HG03095 (cell line): Measurements from ENCODE around the gene INAFM2.

Experiments used
- ATAC-seq: cut with Tn5 transposase; IDR thresholded peaks from one replicate; pipeline ENCODE4 v1.9.1; 2021; ENCODE audit warnings: moderate library complexity; ENCODE audit not compliant: unreplicated experiment

The INAFM2 gene

DNA sequence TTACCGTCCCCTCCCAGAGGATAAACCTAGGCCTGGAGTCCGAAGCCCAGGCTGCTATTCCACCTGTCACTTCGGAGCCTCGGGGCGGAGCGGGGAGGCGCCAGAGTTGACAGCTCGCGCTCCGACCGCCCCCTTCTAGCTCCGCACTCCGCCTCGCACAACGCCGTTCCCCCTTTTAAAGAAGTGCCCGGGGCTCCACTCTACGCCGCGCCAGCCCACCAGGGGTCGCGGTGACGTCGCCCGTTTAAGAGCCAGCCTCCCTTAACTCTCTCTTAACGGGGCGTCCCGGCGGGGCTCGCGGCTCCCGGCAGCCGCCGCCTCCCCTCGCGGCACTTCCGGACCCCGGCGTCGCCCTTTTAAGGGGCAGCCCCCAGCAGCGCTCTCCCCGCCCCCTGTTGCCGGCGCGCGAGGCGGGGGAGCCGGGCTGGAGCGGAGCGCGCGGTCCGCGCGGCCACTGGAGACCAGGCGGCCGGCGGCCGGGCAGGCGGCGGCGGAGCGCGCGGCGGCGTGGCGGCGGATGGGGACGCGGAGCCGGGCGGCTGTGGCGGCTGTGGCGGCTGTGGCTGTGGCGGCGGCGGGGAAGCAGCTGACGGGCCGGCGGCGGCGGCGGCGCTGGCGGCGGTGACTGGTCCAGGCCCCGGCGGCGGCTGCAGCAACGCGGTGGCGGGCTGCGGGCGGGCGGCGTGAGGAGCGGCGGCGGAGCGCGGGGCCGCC is at the start of gene INAFM2:
INAFM2 (plus strand) TSS at position 454 of the 714 bp plus-strand sequence. CDS start 364 bp downstream, outside the sequence.
- peak; percentile 78 for ATAC-seq

DNA sequence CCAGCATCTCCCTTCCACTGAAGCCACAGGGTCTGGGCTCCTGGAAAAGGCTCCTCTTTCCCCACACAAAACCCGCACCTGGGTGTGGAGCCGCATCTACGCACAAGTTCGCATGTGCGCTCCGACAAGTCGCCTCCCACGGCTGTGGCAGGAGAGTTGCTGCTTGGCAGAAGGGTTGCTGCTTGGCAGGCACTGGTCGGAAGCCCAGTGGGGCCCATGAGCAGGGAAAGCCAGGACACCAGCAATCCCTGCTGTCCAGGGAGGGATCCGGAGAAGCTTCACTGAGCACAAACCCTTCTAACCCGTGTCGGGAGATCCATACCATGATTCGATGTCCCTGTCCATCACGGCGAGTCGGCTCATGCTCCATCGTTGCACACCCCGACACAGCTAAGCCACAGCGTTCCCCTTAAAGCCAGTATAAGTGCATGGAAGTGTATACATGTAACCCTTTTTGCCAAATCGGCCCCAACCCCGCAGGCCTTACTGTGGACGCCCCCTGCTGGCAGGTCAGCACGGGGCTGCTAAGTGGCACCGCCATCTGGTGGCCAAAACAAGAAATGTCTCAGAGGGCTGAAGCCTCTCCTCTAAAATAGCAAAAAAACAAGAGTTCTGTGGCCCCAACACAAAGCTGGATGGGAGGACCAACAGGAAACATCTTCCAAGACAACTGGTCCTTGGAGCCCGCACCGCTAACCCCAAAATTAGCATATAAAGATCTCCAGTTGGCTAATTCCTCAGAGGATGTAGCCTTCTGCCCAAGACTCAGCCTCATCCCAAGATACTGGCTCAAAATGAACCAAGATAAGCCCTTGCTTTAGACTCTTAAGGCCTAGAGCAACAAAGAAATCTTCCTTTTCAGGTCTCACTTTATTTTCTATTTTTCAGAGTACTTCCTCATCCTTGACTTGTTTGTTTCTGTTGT is 48.9 kb upstream of the INAFM2 start:
- ATAC-seq, result no peak

DNA sequence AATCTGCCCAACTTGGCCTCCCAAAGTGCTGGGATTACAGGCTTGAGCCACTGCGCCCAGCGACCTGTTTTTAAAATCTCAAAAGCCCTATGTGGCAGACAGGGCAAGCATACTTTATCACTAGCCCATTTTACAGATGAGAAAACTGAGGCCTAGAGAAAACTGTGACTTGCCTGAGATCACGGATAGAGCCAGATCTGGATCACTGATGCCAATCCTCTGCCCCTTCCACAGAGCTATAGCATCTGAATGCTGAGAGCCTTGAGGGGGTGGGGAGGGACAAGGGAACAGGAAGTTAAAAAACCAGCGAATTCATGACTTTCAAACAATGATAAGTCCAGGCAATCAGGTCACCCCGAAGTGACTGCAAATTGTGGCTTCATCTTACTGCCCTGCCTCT is 48.0 kb upstream of the INAFM2 start:
- no peak for ATAC-seq

DNA sequence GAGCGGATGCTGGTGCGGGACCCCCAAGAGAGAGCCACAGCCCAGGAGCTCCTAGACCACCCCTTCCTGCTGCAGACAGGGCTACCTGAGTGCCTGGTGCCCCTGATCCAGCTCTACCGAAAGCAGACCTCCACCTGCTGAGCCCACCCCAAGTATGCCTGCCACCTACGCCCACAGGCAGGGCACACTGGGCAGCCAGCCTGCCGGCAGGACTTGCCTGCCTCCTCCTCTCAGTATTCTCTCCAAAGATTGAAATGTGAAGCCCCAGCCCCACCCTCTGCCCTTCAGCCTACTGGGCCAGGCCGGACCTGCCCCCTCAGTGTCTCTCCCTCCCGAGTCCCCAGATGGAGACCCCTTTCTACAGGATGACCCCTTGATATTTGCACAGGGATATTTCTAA is 47.5 kb upstream of the INAFM2 start:
- no peak for ATAC-seq

DNA sequence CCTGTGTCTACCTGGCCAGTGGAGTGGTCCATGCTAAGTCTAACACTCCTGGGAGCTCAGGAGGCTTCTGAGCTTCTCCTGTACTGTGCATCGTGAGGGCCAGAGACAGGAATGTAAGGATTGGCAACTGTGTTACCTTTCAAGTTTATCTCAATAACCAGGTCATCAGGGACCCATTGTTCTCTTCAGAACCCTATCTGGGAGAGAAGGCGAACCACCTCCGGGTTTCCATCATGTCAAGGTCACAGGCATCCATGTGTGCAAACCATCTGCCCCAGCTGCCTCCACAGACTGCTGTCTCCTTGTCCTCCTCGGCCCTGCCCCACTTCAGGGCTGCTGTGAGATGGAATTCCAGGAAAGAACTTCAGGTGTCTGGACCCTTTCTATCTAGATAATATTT is 46.6 kb upstream of the INAFM2 start:
- no peak for ATAC-seq

DNA sequence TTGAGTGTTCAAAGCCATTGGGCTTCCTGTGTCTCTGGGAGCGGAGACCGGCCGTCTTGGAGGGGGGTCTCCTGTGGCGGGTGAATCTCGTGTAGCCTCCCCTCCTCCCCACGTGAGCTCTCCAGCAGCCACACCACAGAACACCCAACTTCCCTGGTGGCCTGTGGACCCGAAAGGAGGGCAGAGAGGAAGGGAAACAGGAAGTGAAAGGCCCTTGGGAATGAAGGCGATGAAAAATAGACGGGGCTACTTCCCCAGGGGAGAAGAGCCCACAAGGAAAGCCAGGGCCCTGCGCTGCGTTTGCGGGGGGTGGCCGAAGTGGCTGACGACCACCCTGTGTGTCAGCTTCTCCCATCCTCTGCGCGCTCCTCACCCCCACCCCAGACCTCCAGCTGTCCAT is 46.0 kb upstream of the INAFM2 start:
- ATAC-seq, result no peak

- no peak for ATAC-seq
Observed at GRCh38 chr15:40278026-40278425, 45.5 kb upstream of the INAFM2 start.

DNA sequence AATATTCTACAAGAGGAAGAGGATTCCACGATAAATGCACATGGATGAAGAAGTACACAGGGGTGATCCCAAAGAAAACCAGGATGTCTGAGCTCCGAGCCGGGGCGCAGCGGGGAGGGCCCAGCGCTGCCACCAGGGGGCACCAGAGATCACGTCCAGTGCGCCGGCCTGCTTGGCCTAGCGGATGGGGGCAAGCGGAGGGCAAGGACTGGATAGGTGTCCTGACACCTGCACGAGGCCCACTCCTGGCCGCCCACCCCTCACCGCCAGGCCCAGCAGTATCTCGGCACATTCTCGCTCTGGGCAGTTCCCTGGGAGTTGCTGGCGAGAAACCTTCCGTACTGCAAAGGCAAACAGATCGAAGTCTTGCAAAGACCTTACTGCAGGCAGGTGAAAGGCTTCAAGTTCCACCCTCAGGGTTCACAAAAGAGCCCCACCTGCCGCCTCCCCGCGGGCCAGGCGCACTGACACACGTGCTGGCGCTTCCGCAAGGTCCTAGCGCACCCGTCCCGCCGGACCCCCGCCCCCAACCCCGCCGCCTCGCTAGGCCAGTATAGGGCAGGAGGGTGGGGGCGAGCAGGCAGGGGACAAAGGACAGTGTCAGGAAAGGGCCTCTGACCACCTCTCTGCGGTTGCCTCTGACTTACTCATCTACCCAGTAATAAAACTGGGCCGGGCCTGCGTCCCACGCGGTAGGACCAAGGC is 43.9 kb upstream of the INAFM2 start:
- no peak for ATAC-seq

DNA sequence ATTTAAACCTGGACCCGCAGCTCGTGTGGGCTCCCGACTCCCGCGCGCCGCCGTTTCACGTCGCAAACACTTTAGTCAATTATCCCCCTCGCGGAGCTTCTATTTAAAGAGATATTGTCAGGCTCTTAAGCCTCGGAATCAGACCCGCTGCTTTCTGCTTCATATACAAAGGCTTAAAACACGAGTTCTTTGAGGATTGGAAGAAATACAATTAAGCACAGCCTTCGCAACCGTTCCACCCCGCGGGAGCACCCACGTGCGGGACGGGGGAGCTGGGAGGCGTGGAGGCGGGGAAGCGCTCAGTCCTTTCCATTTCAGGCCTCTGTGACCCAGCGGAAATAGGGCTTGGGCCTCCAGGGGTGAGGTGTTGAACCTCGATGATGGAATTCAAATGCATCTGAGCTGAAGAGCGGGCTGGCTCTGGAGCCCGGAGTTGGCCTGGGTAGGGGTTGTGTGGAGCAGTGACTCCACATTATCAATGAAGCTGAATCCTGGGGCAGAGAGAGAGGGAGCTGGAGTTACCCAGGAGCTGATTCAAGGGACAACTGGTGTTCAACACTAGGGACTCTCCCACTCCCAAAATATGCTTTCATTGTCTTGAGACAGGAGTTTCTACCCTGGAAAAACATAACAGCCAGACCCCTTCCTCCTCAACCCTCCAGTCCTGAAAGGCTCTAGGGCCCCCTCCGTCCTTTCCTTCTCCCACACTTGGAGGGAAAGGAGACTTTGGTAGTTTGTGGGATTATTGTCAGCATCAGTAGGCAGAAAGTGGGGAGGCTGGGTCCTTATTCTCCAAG is 43.0 kb upstream of the INAFM2 start:
- ATAC-seq, result no peak

GRCh38 chr15:40281057-40281800 is 42.3 kb upstream of the INAFM2 start:
- no peak for ATAC-seq

- ATAC-seq, result no peak
Observed at GRCh38 chr15:40281801-40282146, 41.7 kb upstream of the INAFM2 start.

DNA sequence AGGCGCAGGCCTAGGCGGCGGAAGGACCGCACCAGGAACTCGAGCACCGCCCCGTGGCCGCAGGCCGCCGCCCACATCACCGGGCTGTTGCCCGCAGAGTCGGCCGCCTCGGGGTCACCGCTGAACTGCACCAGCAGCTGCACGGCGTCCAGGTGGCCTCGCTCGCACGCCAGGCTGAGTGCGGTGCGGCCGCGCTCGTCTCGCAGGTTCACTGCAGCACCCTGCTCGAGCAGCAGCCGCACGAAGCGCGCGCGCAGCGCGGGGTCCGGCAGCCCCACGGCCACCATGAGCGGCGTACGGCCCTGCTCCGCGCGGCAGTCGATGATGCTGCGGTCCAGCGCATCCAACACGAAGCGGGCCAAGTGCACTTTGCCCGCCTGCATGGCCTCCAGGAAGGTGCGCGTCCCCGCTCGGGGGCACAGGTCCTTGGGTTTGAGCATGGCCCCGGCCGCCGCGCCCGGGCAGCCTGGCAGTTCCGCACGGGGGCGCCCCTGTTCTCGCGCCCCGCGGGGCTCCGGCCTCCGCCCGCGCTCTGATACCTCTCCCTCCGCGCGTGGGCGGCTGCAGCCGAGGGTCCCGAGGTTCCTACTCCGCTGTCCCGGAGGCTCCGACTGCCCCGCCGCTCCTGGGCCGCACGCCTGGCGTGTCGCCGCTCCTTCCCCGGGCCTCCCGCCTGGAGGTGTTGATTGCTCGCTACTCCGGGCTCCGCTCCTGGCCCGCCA is 41.2 kb upstream of the INAFM2 start:
- peak; percentile 44 for ATAC-seq

DNA sequence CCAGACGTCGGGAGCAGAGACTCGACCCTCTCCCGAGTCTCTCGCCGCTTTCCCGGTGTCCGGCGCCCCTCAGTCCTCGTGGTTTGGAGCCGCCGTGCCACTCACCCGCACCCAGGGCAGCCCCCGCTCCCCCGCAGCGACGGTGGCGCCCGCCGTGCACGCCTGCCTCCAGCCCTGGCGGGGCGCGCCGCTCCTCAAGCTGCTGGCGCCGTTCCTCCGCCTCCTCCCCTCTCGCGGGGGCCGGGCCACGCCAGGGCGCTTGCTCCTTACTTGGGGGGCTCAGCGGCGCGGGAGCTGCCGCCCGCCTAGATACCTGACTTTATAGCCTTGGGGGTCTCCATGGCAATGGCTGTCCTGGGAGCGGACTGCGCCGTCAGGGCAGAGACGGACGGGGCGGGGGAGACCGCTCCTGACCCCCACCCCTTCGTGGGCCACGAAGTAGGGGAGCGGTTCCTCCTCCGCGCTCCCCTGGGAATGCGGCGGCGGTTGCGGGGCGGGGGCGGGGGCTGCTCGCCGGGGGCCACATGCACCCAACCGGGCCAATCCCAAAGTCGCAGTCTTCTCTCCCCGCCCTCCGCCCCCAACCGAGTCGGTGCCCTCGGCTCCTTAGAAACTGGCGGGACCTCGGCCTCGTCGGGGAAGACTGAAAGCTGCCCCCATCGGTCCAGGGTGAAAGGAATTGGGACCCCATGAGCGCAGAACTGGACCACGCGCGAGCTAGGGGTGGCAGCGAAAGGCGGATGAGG is 40.5 kb upstream of the INAFM2 start, which contains the start of gene ANKRD63:
ANKRD63 (minus strand) TSS at position 196 of the 746 bp plus-strand sequence. CDS start 478 bp downstream, outside the sequence.
- peak; percentile 10 for ATAC-seq

- no peak for ATAC-seq
Observed at GRCh38 chr15:40283615-40284300, 39.7 kb upstream of the INAFM2 start.

DNA sequence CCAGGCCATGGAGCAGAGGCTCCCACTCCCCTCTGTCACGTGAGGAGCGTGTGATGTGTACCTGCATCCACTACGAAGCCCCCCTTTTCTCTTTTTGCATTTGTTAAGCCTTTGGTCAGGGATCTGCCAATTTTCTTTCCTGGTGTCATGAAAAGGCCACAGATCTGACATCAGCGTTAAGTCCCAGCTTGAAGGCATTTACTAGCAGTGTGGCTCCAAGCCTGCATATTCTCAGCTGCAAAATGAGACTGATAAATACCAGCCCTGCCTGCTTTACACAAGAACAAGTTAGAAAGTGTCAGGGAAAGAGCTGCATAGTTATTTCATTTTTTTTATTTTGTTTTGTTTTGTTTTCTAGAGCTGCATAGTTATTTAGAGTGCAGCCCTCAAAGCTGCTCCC is 38.3 kb upstream of the INAFM2 start:
- no peak for ATAC-seq

DNA sequence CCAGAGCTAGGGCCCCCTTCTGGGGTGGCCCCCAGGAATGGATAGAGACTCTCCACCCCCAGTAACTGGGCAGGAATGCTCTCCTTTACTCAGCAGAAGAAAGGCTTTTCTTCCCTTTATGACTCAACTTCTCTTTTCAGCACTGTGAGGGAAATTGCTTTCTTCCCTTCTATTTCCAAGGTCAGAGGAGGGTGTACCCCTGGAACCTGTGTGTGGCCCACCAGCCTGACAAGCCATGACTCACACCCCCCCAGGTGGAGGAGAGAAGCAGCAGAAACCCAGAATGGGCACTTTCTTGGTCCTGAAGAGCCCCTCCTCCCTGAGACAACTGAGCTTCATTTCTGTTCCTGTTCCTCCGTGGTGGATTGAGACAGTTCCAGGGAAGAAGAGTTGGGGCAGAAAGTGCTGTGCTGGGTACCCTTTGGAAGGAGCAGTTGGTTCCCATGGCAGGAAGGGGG is 37.9 kb upstream of the INAFM2 start:
- ATAC-seq, result no peak

DNA sequence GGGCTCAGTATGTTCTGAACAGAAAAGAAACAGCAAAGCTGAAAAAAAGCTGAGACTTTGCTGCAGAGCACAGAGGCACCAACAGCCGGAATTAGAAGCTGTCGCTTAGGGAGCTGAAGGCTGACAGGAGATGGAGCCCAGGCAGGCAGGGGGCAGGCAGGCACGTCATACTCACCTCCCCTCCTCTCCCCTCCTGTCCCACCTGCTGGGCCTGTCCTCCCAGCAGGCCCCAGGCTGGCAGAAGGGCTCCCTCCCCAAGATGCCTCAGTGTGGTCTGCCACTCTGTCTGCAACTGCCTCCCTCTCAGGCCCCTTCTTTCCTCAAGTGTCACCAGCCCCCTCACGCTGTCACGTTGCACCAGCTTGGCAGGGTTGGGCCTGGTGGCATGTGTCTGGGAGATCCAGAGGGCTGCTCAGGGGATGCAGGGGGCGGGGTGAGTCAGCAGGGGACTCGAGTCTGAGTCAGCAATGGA is 37.4 kb upstream of the INAFM2 start:
- ATAC-seq, result no peak

- ATAC-seq, result no peak
Observed at GRCh38 chr15:40286794-40287193, 36.7 kb upstream of the INAFM2 start.
